Sigmoid colon (tissue), 4 donors: Measurements from ENCODE around the gene DNAJC6.

Experiments used
- POLR2AphosphoS5 ChIP-seq, 4 donors: sonication (generic); formaldehyde crosslinking; IDR thresholded peaks; one replicate each; pipeline ENCODE4 v1.6.1; 2017; ENCODE audit warnings: antibody characterized with exemption in 4 of 4
- TF ChIP-seq, protein P1 (sequence below), 4 experiments: fragments of 450-650 bp in 3 of 4; fragments of 200-600 bp in 1 of 4; IDR thresholded peaks; one replicate each; pipeline ENCODE4 v1.5.1; 2016 to 2019; ENCODE audit warnings: antibody characterized with exemption in 4 of 4, mild to moderate bottlenecking in 3 of 4, moderate library complexity in 2 of 4

DNA sequence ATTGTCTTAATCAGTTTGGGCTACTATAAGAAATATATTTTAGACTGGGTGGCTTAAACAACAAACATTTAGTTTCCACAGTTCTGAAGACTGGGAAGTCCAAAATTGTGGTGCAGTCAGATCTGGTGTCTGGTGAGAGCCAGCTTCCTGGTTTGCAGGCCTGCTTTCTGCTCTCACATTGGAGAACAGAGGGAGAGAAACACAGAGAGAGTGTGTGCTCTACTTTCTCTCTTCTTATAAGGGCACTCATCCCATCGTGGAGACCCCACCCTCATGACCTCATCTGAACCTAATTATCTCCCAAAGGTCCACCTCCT lies 115.2 kb downstream of the DNAJC6 start:
- TF ChIP-seq, protein P1, sequence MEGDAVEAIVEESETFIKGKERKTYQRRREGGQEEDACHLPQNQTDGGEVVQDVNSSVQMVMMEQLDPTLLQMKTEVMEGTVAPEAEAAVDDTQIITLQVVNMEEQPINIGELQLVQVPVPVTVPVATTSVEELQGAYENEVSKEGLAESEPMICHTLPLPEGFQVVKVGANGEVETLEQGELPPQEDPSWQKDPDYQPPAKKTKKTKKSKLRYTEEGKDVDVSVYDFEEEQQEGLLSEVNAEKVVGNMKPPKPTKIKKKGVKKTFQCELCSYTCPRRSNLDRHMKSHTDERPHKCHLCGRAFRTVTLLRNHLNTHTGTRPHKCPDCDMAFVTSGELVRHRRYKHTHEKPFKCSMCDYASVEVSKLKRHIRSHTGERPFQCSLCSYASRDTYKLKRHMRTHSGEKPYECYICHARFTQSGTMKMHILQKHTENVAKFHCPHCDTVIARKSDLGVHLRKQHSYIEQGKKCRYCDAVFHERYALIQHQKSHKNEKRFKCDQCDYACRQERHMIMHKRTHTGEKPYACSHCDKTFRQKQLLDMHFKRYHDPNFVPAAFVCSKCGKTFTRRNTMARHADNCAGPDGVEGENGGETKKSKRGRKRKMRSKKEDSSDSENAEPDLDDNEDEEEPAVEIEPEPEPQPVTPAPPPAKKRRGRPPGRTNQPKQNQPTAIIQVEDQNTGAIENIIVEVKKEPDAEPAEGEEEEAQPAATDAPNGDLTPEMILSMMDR (IDR thresholded peaks at IDR 0.05): no peak
- no peak for TF ChIP-seq POLR2AphosphoS5 (IDR thresholded peaks at IDR 0.05)
